ENCODE results near the gene RAB4B.

Gene RAB4B

GRCh38 chr19:40750874-40751537 lies 27.0 kb upstream of the RAB4B start, which contains the start of gene SNRPA:
Gene SNRPA (plus strand): TSS chr19:40751203. CDS start chr19:40751409, 206 bp downstream.
- no peaks in the 10 kb centered on the region for H3K27me3 ChIP-seq (replicated peaks; ENCODE audit: control insufficient read depth, insufficient read depth, low read length, poor library complexity, severe bottlenecking)
- peak; percentile 90 to 94 (median 94) for DNase-seq
- H3K9me3 ChIP-seq (ENCODE audit: control insufficient read depth, low read length), result no peaks in the 10 kb centered on the region
- H3K36me3 ChIP-seq (ENCODE audit: control insufficient read depth, insufficient read depth, low read length), result peaks cover 7% of the 10 kb centered on the region
- peak within 1 kb of the TSS; percentile 89 for H3K27ac ChIP-seq (ENCODE audit: insufficient read depth, low read length, poor library complexity, severe bottlenecking)
- H3K4me1 ChIP-seq (ENCODE audit: control insufficient read depth, insufficient read depth, low read length, poor library complexity, severe bottlenecking), result peaks cover 40% of the 10 kb centered on the region
- peak within 1 kb of the TSS; percentile 76 for H3K4me3 ChIP-seq (ENCODE audit: insufficient read depth, low read depth, low read length, poor library complexity, severe bottlenecking)

- no peak for DNase-seq
- Histone ChIP-seq H3K4me1 (ENCODE audit: control insufficient read depth, insufficient read depth, low read length, poor library complexity, severe bottlenecking) (peaks cover 48% of the 10 kb centered on the region), H3K36me3 (ENCODE audit: control insufficient read depth, insufficient read depth, low read length) (peaks cover 16% of the 10 kb centered on the region)
Observed at GRCh38 chr19:40752257-40752781, 25.7 kb upstream of the RAB4B start.

GRCh38 chr19:40754611-40755247 lies 23.3 kb upstream of the RAB4B start:
- peaks cover 35% of the 10 kb centered on the region for H3K36me3 ChIP-seq (ENCODE audit: control insufficient read depth, insufficient read depth, low read length)
- H3K9me3 ChIP-seq (ENCODE audit: control insufficient read depth, low read length), result no peaks in the 10 kb centered on the region
- H3K4me1 ChIP-seq (ENCODE audit: control insufficient read depth, insufficient read depth, low read length, poor library complexity, severe bottlenecking), result peaks cover 47% of the 10 kb centered on the region
- peak overlapping the region; percentile 45 for H3K27ac ChIP-seq (ENCODE audit: insufficient read depth, low read length, poor library complexity, severe bottlenecking)
- DNase-seq, result no peak
- H3K4me3 ChIP-seq (ENCODE audit: insufficient read depth, low read depth, low read length, poor library complexity, severe bottlenecking), result peak overlapping the region; percentile 13
- no peaks in the 10 kb centered on the region for H3K27me3 ChIP-seq (replicated peaks; ENCODE audit: control insufficient read depth, insufficient read depth, low read length, poor library complexity, severe bottlenecking)

More at GRCh38 chr19:40752257-40752781, 25.7 kb upstream of the RAB4B start:
- Histone ChIP-seq H3K4me3 (ENCODE audit: insufficient read depth, low read depth, low read length, poor library complexity, severe bottlenecking) (peak overlapping the region; percentile 76), H3K9me3 (ENCODE audit: control insufficient read depth, low read length) (no peaks in the 10 kb centered on the region), H3K27ac (ENCODE audit: insufficient read depth, low read length, poor library complexity, severe bottlenecking) (peak overlapping the region; percentile 89), H3K27me3 (replicated peaks; ENCODE audit: control insufficient read depth, insufficient read depth, low read length, poor library complexity, severe bottlenecking) (no peaks in the 10 kb centered on the region)

- H3K36me3 ChIP-seq (ENCODE audit: control insufficient read depth, insufficient read depth, low read length), result peaks cover 40% of the 10 kb centered on the region
- peak overlapping the region; percentile 45 for H3K27ac ChIP-seq (ENCODE audit: insufficient read depth, low read length, poor library complexity, severe bottlenecking)
- H3K27me3 ChIP-seq (replicated peaks; ENCODE audit: control insufficient read depth, insufficient read depth, low read length, poor library complexity, severe bottlenecking), result no peaks in the 10 kb centered on the region
- peak overlapping the region; percentile 13 for H3K4me3 ChIP-seq (ENCODE audit: insufficient read depth, low read depth, low read length, poor library complexity, severe bottlenecking)
- peaks cover 42% of the 10 kb centered on the region for H3K4me1 ChIP-seq (ENCODE audit: control insufficient read depth, insufficient read depth, low read length, poor library complexity, severe bottlenecking)
- H3K9me3 ChIP-seq (ENCODE audit: control insufficient read depth, low read length), result no peaks in the 10 kb centered on the region
- no peak for DNase-seq
Observed at GRCh38 chr19:40755248-40755624, 22.8 kb upstream of the RAB4B start.

- peaks cover 45% of the 10 kb centered on the region for H3K36me3 ChIP-seq (ENCODE audit: control insufficient read depth, insufficient read depth, low read length)
- no peak overlapping the region for H3K4me3 ChIP-seq (ENCODE audit: insufficient read depth, low read depth, low read length, poor library complexity, severe bottlenecking)
- no peak overlapping the region for H3K27ac ChIP-seq (ENCODE audit: insufficient read depth, low read length, poor library complexity, severe bottlenecking)
- no peaks in the 10 kb centered on the region for H3K27me3 ChIP-seq (replicated peaks; ENCODE audit: control insufficient read depth, insufficient read depth, low read length, poor library complexity, severe bottlenecking)
- H3K4me1 ChIP-seq (ENCODE audit: control insufficient read depth, insufficient read depth, low read length, poor library complexity, severe bottlenecking), result peaks cover 42% of the 10 kb centered on the region
- DNase-seq, result no peak
- no peaks in the 10 kb centered on the region for H3K9me3 ChIP-seq (ENCODE audit: control insufficient read depth, low read length)
Observed at GRCh38 chr19:40755791-40756190, 22.3 kb upstream of the RAB4B start.

- no peaks in the 10 kb centered on the region for H3K9me3 ChIP-seq (ENCODE audit: control insufficient read depth, low read length)
- peaks cover 53% of the 10 kb centered on the region for H3K36me3 ChIP-seq (ENCODE audit: control insufficient read depth, insufficient read depth, low read length)
- H3K27ac ChIP-seq (ENCODE audit: insufficient read depth, low read length, poor library complexity, severe bottlenecking), result no peak overlapping the region
- peaks cover 38% of the 10 kb centered on the region for H3K4me1 ChIP-seq (ENCODE audit: control insufficient read depth, insufficient read depth, low read length, poor library complexity, severe bottlenecking)
- peak in 2 of 3 donors; percentile 17 to 37 for DNase-seq
- H3K4me3 ChIP-seq (ENCODE audit: insufficient read depth, low read depth, low read length, poor library complexity, severe bottlenecking), result no peak overlapping the region
- H3K27me3 ChIP-seq (replicated peaks; ENCODE audit: control insufficient read depth, insufficient read depth, low read length, poor library complexity, severe bottlenecking), result no peaks in the 10 kb centered on the region
Observed at GRCh38 chr19:40756502-40757110, 21.4 kb upstream of the RAB4B start.

GRCh38 chr19:40758491-40758890 lies 19.6 kb upstream of the RAB4B start:
- peaks cover 72% of the 10 kb centered on the region for H3K36me3 ChIP-seq (ENCODE audit: control insufficient read depth, insufficient read depth, low read length)
- no peak overlapping the region for H3K27ac ChIP-seq (ENCODE audit: insufficient read depth, low read length, poor library complexity, severe bottlenecking)
- no peaks in the 10 kb centered on the region for H3K9me3 ChIP-seq (ENCODE audit: control insufficient read depth, low read length)
- H3K4me1 ChIP-seq (ENCODE audit: control insufficient read depth, insufficient read depth, low read length, poor library complexity, severe bottlenecking), result peaks cover 27% of the 10 kb centered on the region
- H3K4me3 ChIP-seq (ENCODE audit: insufficient read depth, low read depth, low read length, poor library complexity, severe bottlenecking), result no peak overlapping the region
- no peak for DNase-seq
- no peaks in the 10 kb centered on the region for H3K27me3 ChIP-seq (replicated peaks; ENCODE audit: control insufficient read depth, insufficient read depth, low read length, poor library complexity, severe bottlenecking)

GRCh38 chr19:40759352-40759751 lies 18.7 kb upstream of the RAB4B start:
- no peak for DNase-seq
- no peaks in the 10 kb centered on the region for H3K27me3 ChIP-seq (replicated peaks; ENCODE audit: control insufficient read depth, insufficient read depth, low read length, poor library complexity, severe bottlenecking)
- peaks cover 80% of the 10 kb centered on the region for H3K36me3 ChIP-seq (ENCODE audit: control insufficient read depth, insufficient read depth, low read length)
- peaks cover 20% of the 10 kb centered on the region for H3K4me1 ChIP-seq (ENCODE audit: control insufficient read depth, insufficient read depth, low read length, poor library complexity, severe bottlenecking)
- H3K9me3 ChIP-seq (ENCODE audit: control insufficient read depth, low read length), result no peaks in the 10 kb centered on the region
- no peak overlapping the region for H3K27ac ChIP-seq (ENCODE audit: insufficient read depth, low read length, poor library complexity, severe bottlenecking)
- H3K4me3 ChIP-seq (ENCODE audit: insufficient read depth, low read depth, low read length, poor library complexity, severe bottlenecking), result no peak overlapping the region

GRCh38 chr19:40762754-40763470 lies 15.1 kb upstream of the RAB4B start:
- Histone ChIP-seq H3K9me3 (ENCODE audit: control insufficient read depth, low read length) (no peaks in the 10 kb centered on the region), H3K27me3 (replicated peaks; ENCODE audit: control insufficient read depth, insufficient read depth, low read length, poor library complexity, severe bottlenecking) (no peaks in the 10 kb centered on the region), H3K4me3 (ENCODE audit: insufficient read depth, low read depth, low read length, poor library complexity, severe bottlenecking) (no peak overlapping the region), H3K36me3 (ENCODE audit: control insufficient read depth, insufficient read depth, low read length) (peaks cover 82% of the 10 kb centered on the region), H3K4me1 (ENCODE audit: control insufficient read depth, insufficient read depth, low read length, poor library complexity, severe bottlenecking) (no peaks in the 10 kb centered on the region), H3K27ac (ENCODE audit: insufficient read depth, low read length, poor library complexity, severe bottlenecking) (no peak overlapping the region)
- no peak for DNase-seq
